Psoas muscle (tissue), 8 donors: ENCODE results near the gene SPIN2A. TPM values are rescaled to one million over a fixed set of nuclear protein-coding genes. Genes with fewer than 3 reads are reported as not detected.
"Not testable (repeated sequence)": the region's sequence is repeated elsewhere in the genome, so short reads cannot be mapped to it uniquely, and the experiment has no call there.

Experiments used
- ATAC-seq, 4 donors: fragments of 200-7000 bp; cut with Tn5 transposase; one replicate each; pipeline ENCODE4 v1.9.1; 2020; ENCODE audit warnings: moderate library complexity in 3 of 4, mild to moderate bottlenecking in 2 of 4
- DNase-seq, 2 donors: peaks; one replicate each; pipeline ENCODE4 v3.0.0-alpha.2; 2020
- H3K27ac ChIP-seq: fragments of 200-600 bp; one replicate; pipeline ENCODE4 v1.8.0; 2022
- H3K27me3 ChIP-seq, 3 donors: fragments of 200-600 bp in 1 of 3; one replicate each; pipeline versions ENCODE4 v1.6.1 to v1.8.0; 2013 to 2022; ENCODE audit warnings: low read length in 2 of 3, mild to moderate bottlenecking in 2 of 3, moderate library complexity in 1 of 3; ENCODE audit not compliant: insufficient read depth in 3 of 3
- H3K36me3 ChIP-seq, 2 donors: fragments of 200-600 bp in 1 of 2; one replicate each; pipeline versions ENCODE4 v1.6.1 to v1.8.0; 2013 to 2022; ENCODE audit warnings: low read depth in 1 of 2, mild to moderate bottlenecking in 1 of 2, moderate library complexity in 1 of 2; ENCODE audit not compliant: insufficient read depth in 1 of 2
- H3K4me1 ChIP-seq: fragments of 200-600 bp; one replicate; pipeline ENCODE4 v1.8.0; 2022
- H3K4me3 ChIP-seq: fragments of 200-600 bp; one replicate; pipeline ENCODE4 v1.8.0; 2022; ENCODE audit warnings: mild to moderate bottlenecking
- H3K9me3 ChIP-seq: fragments of 200-600 bp; one replicate; pipeline ENCODE4 v1.8.0; 2022
- WGBS, 3 donors: extraction: QIAGEN DNeasy Blood & Tissue Kit; methylation state at CpG; one replicate each; pipeline versions ENCODE4 v1.1.6 to v1.1.7; 2013; 5-methylcytosine and 5-hydroxymethylcytosine counted together
- intact Hi-C, 2 donors: fragments of 100-400 bp; cut with DNase I; formaldehyde crosslinking; loops; one replicate each; pipeline versions ENCODE4 v1.11.0 to v1.14.2; 2022
- polyA plus RNA-seq, 3 donors: library from polyadenylated mRNA; stranded (reverse); fragments of 200-250 nt; gene quantifications; one replicate each; pipeline ENCODE4 v1.2.3, GENCODE V29; 2013
- total RNA-seq, 4 donors: library from RNA; stranded (reverse); fragmentation: NEBNext Ultra II Directional in 2 of 4; extraction: Animal tissue kit (Norgen Biotek cat#: 25700) in 2 of 4; gene quantifications; one replicate each; pipeline versions ENCODE4 v1.2.1 to v1.2.4, GENCODE V29; 2021 to 2023
- TF ChIP-seq, protein P1 (sequence below): fragments of 200-600 bp; IDR thresholded peaks from one replicate; pipeline ENCODE4 v1.8.0; 2022; ENCODE audit warnings: antibody characterized with exemption
- donor health status: healthy with polysubstance abuse.
- donor health status: DM: no; HTN: no; CAD: no; lungs with moderate emphysema.
- donor health status: Bipolar disorder and iron deficiency.
- donor health status: healthy.
- donor health status: DM: yes; HTN: yes; CAD: no.
- donor health status: DM: no; HTN: no; CAD: no.
- donor health status: DM: no; HTN: no; CAD: no.
- donor health status: DM: yes; HTN: yes; CAD: no.

Gene SPIN2A
- total and polyA plus RNA-seq, 7 donors: 0.08 to 0.25 (median 0.14) TPM; not detected in 1

- ATAC-seq (no peak), DNase-seq (no peak)
- TF ChIP-seq, protein P1, sequence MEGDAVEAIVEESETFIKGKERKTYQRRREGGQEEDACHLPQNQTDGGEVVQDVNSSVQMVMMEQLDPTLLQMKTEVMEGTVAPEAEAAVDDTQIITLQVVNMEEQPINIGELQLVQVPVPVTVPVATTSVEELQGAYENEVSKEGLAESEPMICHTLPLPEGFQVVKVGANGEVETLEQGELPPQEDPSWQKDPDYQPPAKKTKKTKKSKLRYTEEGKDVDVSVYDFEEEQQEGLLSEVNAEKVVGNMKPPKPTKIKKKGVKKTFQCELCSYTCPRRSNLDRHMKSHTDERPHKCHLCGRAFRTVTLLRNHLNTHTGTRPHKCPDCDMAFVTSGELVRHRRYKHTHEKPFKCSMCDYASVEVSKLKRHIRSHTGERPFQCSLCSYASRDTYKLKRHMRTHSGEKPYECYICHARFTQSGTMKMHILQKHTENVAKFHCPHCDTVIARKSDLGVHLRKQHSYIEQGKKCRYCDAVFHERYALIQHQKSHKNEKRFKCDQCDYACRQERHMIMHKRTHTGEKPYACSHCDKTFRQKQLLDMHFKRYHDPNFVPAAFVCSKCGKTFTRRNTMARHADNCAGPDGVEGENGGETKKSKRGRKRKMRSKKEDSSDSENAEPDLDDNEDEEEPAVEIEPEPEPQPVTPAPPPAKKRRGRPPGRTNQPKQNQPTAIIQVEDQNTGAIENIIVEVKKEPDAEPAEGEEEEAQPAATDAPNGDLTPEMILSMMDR: no peak
- H3K4me1 ChIP-seq: no peaks in the 10 kb centered on the region
- H3K27me3 ChIP-seq: peaks cover 0 to 7% (median 0%) of the 10 kb centered on the region in 3 donors
- H3K36me3 ChIP-seq: peaks cover 0 to 14% of the 10 kb centered on the region in 2 donors
- 67 to 92% (median 87%) methylated on average over 4 of the region's 4 CpGs for WGBS, 3 donors
- no peak overlapping the region for H3K27ac ChIP-seq
- peaks cover 14% of the 10 kb centered on the region for H3K9me3 ChIP-seq
- no peak overlapping the region for H3K4me3 ChIP-seq
- intact Hi-C loops: no loop called here
Observed at GRCh38 chrX:57104406-57104805, 32.8 kb downstream of the SPIN2A start.

GRCh38 chrX:57103489-57103888 lies 33.7 kb downstream of the SPIN2A start:
- H3K9me3 ChIP-seq: peaks cover 20% of the 10 kb centered on the region
- TF ChIP-seq, protein P1: no peak
- peaks cover 0 to 7% (median 0%) of the 10 kb centered on the region in 3 donors for H3K27me3 ChIP-seq
- H3K36me3 ChIP-seq: peaks cover 0 to 12% of the 10 kb centered on the region in 2 donors
- DNase-seq (no peak), ATAC-seq (no peak)
- H3K27ac ChIP-seq: no peak overlapping the region
- intact Hi-C loops: no loop called here
- H3K4me3 ChIP-seq: no peak overlapping the region
- no peaks in the 10 kb centered on the region for H3K4me1 ChIP-seq
- WGBS, 3 donors: 75 to 95% (median 93%) methylated on average over 3 of the region's 3 CpGs

DNA sequence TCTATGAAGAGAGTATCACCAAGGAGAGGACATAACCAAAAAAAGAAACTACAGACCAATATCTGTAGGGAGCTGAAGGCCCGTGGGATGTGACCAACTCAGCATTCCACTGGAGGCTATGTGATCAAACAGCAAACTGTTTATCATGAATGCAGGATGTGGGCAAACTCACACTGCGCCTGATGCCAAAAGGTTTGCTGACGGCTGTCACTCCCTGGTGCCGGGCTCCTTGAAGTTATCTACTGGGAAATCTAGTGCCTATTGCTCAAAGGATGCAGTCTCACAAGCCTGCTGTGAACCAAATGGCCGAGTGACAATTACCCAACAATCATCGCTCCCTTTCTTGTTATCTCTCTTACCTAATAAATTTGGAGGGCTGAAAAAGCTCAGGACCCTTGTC lies 34.3 kb downstream of the SPIN2A start:
- intact Hi-C loops, H3K36me3 ChIP-seq, H3K27me3 ChIP-seq, ATAC-seq, DNase-seq, H3K4me3 ChIP-seq, H3K4me1 ChIP-seq, H3K27ac ChIP-seq: not testable (repeated sequence)
- H3K9me3 ChIP-seq: peaks cover 20% of the 10 kb centered on the region
- WGBS, 3 donors: 82 to 86% (median 85%) methylated on average over 6 of the region's 6 CpGs

Other genes with a start within 250 kb of the SPIN2A start
- 1 to 10 TPM; 1.7 to 3.6 (median 2.6) TPM for gene SPIN3, start 141.9 kb downstream of the SPIN2A start, total RNA-seq
- 1 to 10 TPM; 1.7 to 2.5 (median 2.5) TPM for gene SPIN3, start 141.9 kb downstream of the SPIN2A start, polyA plus RNA-seq
- gene SPIN2B, start 15.8 kb downstream of the SPIN2A start, total RNA-seq: 1 to 10 TPM; 4.3 to 6.9 (median 5.6) TPM
- gene SPIN2B, start 15.8 kb downstream of the SPIN2A start, polyA plus RNA-seq: 1 to 10 TPM; 4.1 to 6.1 (median 5.8) TPM
- under 1 TPM in 1 of 4 donors, not detected in 3; 0.32 TPM for gene FAAH2, start 149.3 kb upstream of the SPIN2A start, total RNA-seq
- gene FAAH2, start 149.3 kb upstream of the SPIN2A start, polyA plus RNA-seq: under 1 TPM in 2 of 3 donors, not detected in 1; 0.06 to 0.39 TPM